Measurements from ENCODE around the gene TTC17.

- TF ChIP-seq POLR2A (IDR thresholded peaks at IDR 0.05; ENCODE audit: extremely low read depth, insufficient read length): no peak
- no peak for TF ChIP-seq CTCF (IDR thresholded peaks at IDR 0.05; ENCODE audit: low read depth, low read length)
- TF ChIP-seq MAX (IDR thresholded peaks at IDR 0.05; ENCODE audit: low read depth, low read length): no peak
Measured at GRCh38 chr11:43507171-43507570, 148.5 kb downstream of the TTC17 start.

Measured in NB4 (cell line).